ENCODE data around the gene ZDBF2.
"Not testable (repeated sequence)": the region's sequence is repeated elsewhere in the genome, so short reads cannot be mapped to it uniquely, and the experiment has no call there.

ZDBF2 gene

GRCh38 chr2:206274434-206275311 is at the start of gene ZDBF2:
Gene ZDBF2, plus strand, starts transcription at chr2:206274663. Its CDS starts 7,187 bp downstream, at chr2:206281850.
- DNase-seq (ENCODE audit: low read depth in 1 of 2, low spot score in 1 of 2): no peak
- in situ Hi-C loops (cut with HindIII; ENCODE audit: low pct_unique_long_range_greater_than_20kb, low sequenced_read_pairs): no loop called here
- TF ChIP-seq JUND (IDR thresholded peaks at IDR 0.05; ENCODE audit: low read depth): no peak

GRCh38 chr2:206225435-206226232 is 48.8 kb upstream of the ZDBF2 start:
- in situ Hi-C loops (cut with HindIII; ENCODE audit: low pct_unique_long_range_greater_than_20kb, low sequenced_read_pairs): no loop called here
- no peak for DNase-seq (ENCODE audit: low read depth in 1 of 2, low spot score in 1 of 2)
- no peak for TF ChIP-seq JUND (IDR thresholded peaks at IDR 0.05; ENCODE audit: low read depth)

DNA sequence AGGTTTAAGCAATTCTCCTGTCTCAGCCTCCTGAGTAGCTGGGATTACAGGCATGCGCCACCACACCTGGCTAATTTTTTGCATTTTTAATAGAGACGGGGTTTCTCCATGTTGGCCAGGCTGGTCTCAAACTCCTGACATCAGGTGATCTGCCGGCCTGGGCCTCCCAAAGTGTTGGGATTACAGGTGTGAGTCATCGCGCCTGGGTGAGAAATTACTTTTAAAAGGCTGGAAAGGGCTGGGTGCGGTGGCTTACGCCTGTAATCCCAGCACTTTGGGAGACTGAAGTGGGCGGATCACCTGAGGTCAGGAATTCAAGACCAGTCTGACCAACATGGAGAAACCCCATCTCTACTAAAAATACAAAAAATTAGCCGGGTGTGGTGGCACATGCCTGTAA is 45.8 kb upstream of the ZDBF2 start:
- in situ Hi-C loops (cut with HindIII; ENCODE audit: low pct_unique_long_range_greater_than_20kb, low sequenced_read_pairs); DNase-seq (ENCODE audit: low read depth in 1 of 2, low spot score in 1 of 2): not testable (repeated sequence)

DNA sequence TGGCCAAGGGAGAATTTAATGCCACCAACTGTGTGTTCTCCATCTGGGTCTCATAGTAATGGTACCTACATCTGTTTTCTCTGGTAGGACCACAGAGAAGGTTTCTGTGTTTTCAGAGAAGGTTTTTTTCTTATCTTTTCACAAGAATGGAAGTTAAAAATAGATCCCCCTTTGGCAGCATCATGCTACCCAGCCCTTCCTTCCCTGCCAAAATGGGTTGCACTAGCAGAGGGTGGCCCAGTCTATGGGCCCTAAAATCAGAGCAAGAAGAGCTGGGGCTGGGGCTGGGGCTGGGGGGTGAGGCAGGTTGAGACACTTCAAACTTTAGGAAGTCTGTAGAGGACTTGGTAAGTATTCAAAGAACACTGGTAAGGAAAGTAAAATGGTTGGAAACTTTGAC is 44.8 kb upstream of the ZDBF2 start:
- no peak for DNase-seq (ENCODE audit: low read depth in 1 of 2, low spot score in 1 of 2)
- in situ Hi-C loops (cut with HindIII; ENCODE audit: low pct_unique_long_range_greater_than_20kb, low sequenced_read_pairs): no loop called here
- no peak for TF ChIP-seq JUND (IDR thresholded peaks at IDR 0.05; ENCODE audit: low read depth)

GRCh38 chr2:206230060-206230762 is 44.3 kb upstream of the ZDBF2 start:
- TF ChIP-seq JUND (IDR thresholded peaks at IDR 0.05; ENCODE audit: low read depth): no peak
- DNase-seq (ENCODE audit: low read depth in 1 of 2, low spot score in 1 of 2): no peak
- in situ Hi-C loops (cut with HindIII; ENCODE audit: low pct_unique_long_range_greater_than_20kb, low sequenced_read_pairs): no loop called here

- in situ Hi-C loops (cut with HindIII; ENCODE audit: low pct_unique_long_range_greater_than_20kb, low sequenced_read_pairs): no loop called here
- TF ChIP-seq JUND (IDR thresholded peaks at IDR 0.05; ENCODE audit: low read depth): no peak
- DNase-seq (ENCODE audit: low read depth in 1 of 2, low spot score in 1 of 2): no peak
These were observed 42.7 kb upstream of the ZDBF2 start for GRCh38 chr2:206231669-206232286.

DNA sequence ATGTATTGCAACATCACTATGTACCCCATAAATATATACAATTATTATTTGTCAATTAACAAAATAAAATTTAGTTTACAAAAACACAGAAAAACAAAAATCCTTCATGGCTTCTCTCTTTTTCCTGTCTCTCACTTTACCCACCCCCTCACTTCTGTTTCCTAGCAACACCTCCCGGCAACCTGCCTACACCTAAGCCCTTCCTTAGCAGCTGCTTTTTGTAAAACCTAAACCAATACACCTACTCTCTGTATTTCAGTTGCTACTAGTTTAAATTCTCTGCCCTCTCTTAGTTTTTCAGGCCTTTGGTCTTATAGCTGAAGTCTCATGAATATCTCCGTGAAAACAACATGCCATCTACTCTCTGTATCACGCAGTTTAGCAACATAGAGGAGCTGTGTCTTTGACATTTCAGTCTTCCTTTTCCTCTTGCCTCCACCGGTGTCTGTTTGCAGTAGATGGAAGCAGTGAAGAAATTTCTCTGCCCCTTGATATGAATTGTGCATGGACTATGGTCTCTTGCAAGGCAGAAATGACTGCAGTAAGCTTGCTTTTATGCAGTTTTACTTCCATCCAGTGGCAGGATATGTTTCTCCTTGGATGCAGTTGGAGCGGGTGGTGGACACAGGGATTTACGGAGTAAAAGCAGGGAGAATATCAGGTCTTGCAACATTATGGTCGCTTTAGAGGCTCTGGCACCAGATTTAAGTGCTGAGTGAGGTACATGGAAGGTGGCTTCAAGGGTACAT is 42.0 kb upstream of the ZDBF2 start:
- in situ Hi-C loops (cut with HindIII; ENCODE audit: low pct_unique_long_range_greater_than_20kb, low sequenced_read_pairs): no loop called here
- TF ChIP-seq JUND (IDR thresholded peaks at IDR 0.05; ENCODE audit: low read depth): no peak
- no peak for DNase-seq (ENCODE audit: low read depth in 1 of 2, low spot score in 1 of 2)

- in situ Hi-C loops (cut with HindIII; ENCODE audit: low pct_unique_long_range_greater_than_20kb, low sequenced_read_pairs): no loop called here
These were observed 35.3 kb upstream of the ZDBF2 start for GRCh38 chr2:206239157-206239556.

GRCh38 chr2:206240327-206240726 is 34.1 kb upstream of the ZDBF2 start:
- no peak for TF ChIP-seq JUND (IDR thresholded peaks at IDR 0.05; ENCODE audit: low read depth)
- in situ Hi-C loops (cut with HindIII; ENCODE audit: low pct_unique_long_range_greater_than_20kb, low sequenced_read_pairs): no loop called here
- DNase-seq (ENCODE audit: low read depth in 1 of 2, low spot score in 1 of 2): no peak

More at GRCh38 chr2:206239157-206239556, 35.3 kb upstream of the ZDBF2 start:
- TF ChIP-seq JUND (IDR thresholded peaks at IDR 0.05; ENCODE audit: low read depth): no peak
- DNase-seq (ENCODE audit: low read depth in 1 of 2, low spot score in 1 of 2): no peak

- no peak for DNase-seq (ENCODE audit: low read depth in 1 of 2, low spot score in 1 of 2)
- TF ChIP-seq JUND (IDR thresholded peaks at IDR 0.05; ENCODE audit: low read depth): no peak
- in situ Hi-C loops (cut with HindIII; ENCODE audit: low pct_unique_long_range_greater_than_20kb, low sequenced_read_pairs): no loop called here
These were observed 32.7 kb upstream of the ZDBF2 start for GRCh38 chr2:206241736-206242135.

DNA sequence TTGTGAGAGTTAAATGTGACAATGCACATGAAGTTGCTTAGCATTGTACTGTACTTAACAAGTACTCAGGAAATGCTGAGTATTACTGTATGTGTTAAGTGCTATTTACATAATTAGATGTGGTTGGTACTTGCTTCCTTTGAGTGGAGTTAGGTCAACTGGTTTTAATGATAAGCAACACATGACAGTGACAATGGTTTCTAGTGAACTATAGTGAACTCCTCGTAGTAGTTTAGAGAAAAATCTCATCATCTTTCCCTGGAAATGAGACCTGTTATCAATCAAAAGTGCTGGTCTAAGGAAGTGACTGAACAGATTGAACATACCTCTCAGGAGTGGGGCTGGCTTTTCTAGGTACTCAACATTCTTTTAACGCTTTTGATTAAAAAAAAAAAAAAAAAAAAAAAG is 29.2 kb upstream of the ZDBF2 start:
- in situ Hi-C loops (cut with HindIII; ENCODE audit: low pct_unique_long_range_greater_than_20kb, low sequenced_read_pairs): no loop called here
- no peak for DNase-seq (ENCODE audit: low read depth in 1 of 2, low spot score in 1 of 2)
- TF ChIP-seq JUND (IDR thresholded peaks at IDR 0.05; ENCODE audit: low read depth): no peak

All from T47D (cell line).